ENCODE measurements around the gene GAL3ST2.

- TF ChIP-seq CTCF (IDR thresholded peaks at IDR 0.05 in 4 of 5, conservative IDR thresholded peaks at IDR 0.05 in 1 of 5) (no peak), POLR2A (IDR thresholded peaks at IDR 0.05) (no peak)
Measured at GRCh38 chr2:241751776-241752175, 24.8 kb upstream of the GAL3ST2 start.

All from gastrocnemius medialis (tissue), 4 donors.